ENCODE measurements around the gene JSRP1.

JSRP1 gene

DNA sequence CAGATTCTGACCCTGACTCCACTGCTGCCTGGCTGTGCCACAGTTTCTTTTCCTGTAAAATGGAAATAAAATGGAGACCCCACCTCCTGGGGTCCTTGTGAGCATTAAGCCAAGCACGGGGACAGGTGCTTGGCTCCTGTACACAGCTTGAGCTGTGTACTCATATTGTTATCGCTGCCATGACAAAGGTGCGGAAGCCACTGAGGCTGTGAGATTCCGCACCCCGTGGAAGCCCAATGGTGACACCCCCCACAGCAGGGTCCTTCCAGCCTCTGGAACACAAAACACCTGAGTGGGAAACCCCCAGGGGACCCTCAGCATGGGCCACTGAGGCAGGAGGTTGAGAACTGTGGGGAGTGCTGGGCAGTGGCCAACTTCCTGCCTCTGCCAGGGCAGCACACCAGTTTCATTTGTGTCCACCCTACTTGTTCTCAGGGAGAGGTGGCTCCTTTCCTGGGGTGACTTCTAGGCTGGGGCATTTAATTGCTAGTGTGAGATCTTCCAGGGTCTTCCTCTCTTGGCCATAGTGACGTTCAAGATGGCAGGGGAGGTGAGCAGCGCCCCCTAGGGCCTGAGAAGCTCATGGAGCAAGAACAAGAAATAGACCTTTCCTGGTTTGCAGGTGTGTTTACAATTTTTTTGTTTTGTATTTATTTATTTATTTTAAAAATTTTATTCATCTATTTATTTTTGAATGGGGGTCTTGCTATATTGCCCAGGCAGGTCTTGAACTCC is 5.4 kb upstream of the JSRP1 start:
- H3K4me3 ChIP-seq (ENCODE audit: control insufficient read depth, low read depth, low read length) = no peak overlapping the region
- no peak for DNase-seq (ENCODE audit: low read depth)
- peak; percentile 65 for TF ChIP-seq CTCF (IDR thresholded peaks at IDR 0.05; ENCODE audit: control insufficient read depth, insufficient read depth, low read depth, low read length, missing control alignments)

DNA sequence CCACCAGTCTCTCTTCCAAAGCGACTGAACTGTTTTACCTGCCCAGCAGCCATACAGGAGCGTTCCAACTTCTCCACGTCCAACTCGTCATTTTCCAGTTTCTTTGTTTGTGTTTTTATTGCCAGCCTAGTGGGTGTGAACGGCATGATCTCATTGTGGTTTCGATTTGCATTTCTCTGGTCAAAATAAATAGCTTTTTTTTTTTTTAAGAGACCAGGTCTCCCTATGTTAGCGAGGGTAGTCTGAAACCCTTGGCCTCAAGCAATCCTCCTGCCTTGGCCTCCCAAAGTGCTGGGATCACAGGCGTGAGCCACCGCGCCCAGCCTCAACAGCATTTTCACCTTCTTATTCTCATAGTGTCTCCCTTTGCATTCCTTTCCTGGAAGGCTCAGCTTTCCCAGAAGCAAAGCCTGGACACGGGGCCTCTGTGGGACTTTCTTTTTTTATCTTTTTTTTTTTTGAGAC is 4.2 kb upstream of the JSRP1 start:
- no peak overlapping the region for H3K4me3 ChIP-seq (ENCODE audit: control insufficient read depth, low read depth, low read length)
- no peak for TF ChIP-seq CTCF (IDR thresholded peaks at IDR 0.05; ENCODE audit: control insufficient read depth, insufficient read depth, low read depth, low read length, missing control alignments)
- DNase-seq (ENCODE audit: low read depth) = no peak

DNA sequence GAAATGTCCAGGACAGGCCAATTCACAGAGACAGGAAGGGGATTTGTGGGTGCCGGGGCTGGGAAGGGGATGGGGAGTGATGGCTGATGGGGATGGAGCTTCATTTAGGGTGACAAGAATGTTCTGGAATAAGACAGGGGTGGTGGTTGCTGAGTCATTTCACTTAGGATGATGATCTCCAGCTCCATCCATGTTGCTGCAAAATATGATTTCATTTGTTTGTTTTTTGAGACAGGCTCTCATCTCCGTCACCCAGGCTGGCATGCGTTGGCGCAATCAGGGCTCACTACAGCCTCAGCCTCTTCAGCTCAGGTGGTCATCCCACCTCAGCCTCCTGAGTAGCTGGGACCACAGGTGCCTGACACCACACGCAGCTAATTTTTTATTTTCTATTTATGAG is 3.1 kb upstream of the JSRP1 start:
- H3K4me3 ChIP-seq (ENCODE audit: control insufficient read depth, low read depth, low read length) = no peak overlapping the region
- no peak for TF ChIP-seq CTCF (IDR thresholded peaks at IDR 0.05; ENCODE audit: control insufficient read depth, insufficient read depth, low read depth, low read length, missing control alignments)
- no peak for DNase-seq (ENCODE audit: low read depth)

GRCh38 chr19:2255112-2255845 is 938 bp downstream of the JSRP1 start:
- no peak for DNase-seq (ENCODE audit: low read depth)
- TF ChIP-seq CTCF (IDR thresholded peaks at IDR 0.05; ENCODE audit: control insufficient read depth, insufficient read depth, low read depth, low read length, missing control alignments) = no peak

GRCh38 chr19:2254064-2254872 is 1.9 kb downstream of the JSRP1 start:
- no peak overlapping the region for H3K4me3 ChIP-seq (ENCODE audit: control insufficient read depth, low read depth, low read length)
- DNase-seq (ENCODE audit: low read depth) = no peak

More at GRCh38 chr19:2255112-2255845, 938 bp downstream of the JSRP1 start:
- H3K4me3 ChIP-seq (ENCODE audit: control insufficient read depth, low read depth, low read length) = no peak overlapping the region

More at GRCh38 chr19:2254064-2254872, 1.9 kb downstream of the JSRP1 start:
- peak; percentile 47 for TF ChIP-seq CTCF (IDR thresholded peaks at IDR 0.05; ENCODE audit: control insufficient read depth, insufficient read depth, low read depth, low read length, missing control alignments)

Data from AG09309 (cell line).